Measurements from ENCODE around the gene USP43.

The USP43 gene

GRCh38 chr17:9700754-9701476 is 55.6 kb downstream of the USP43 start:
- Histone ChIP-seq H3K9me3 (replicated peaks; ENCODE audit: insufficient read depth, low read length) (no peaks in the 10 kb centered on the region), H3F3A (ENCODE audit: insufficient read depth, low read length) (no peaks in the 10 kb centered on the region), H3K4me3 (ENCODE audit: low read length) (no peak overlapping the region), H3K36me3 (replicated peaks; ENCODE audit: insufficient read depth, low read length) (no peaks in the 10 kb centered on the region), H3K9ac (ENCODE audit: low read length) (no peak overlapping the region), H3K27me3 (replicated peaks; ENCODE audit: insufficient read depth, low read length) (no peaks in the 10 kb centered on the region), H3K27ac (ENCODE audit: low read length) (no peak overlapping the region), H3K79me2 (ENCODE audit: low read length) (no peaks in the 10 kb centered on the region), H2AFZ (ENCODE audit: low read length) (no peak overlapping the region), H3K4me2 (ENCODE audit: low read depth, low read length) (no peak overlapping the region), H3K9me2 (replicated peaks; ENCODE audit: insufficient read depth, low read length) (no peaks in the 10 kb centered on the region), H4K20me1 (ENCODE audit: insufficient read depth, low read length) (no peaks in the 10 kb centered on the region), H3K4me1 (ENCODE audit: low read length) (no peaks in the 10 kb centered on the region)
- TF ChIP-seq EZH2 (optimal IDR thresholded peaks at IDR 0.05; ENCODE audit: low read depth, low read length): no peak
- TF ChIP-seq CTCF (IDR thresholded peaks at IDR 0.05; ENCODE audit: low read length): no peak
- no peak for TF ChIP-seq EZH2phosphoT487 (IDR thresholded peaks at IDR 0.05; ENCODE audit: low read length)
- no peak for DNase-seq

GRCh38 chr17:9702482-9702881 is 57.2 kb downstream of the USP43 start:
- no peaks in the 10 kb centered on the region for H4K20me1 ChIP-seq (ENCODE audit: insufficient read depth, low read length)
- no peaks in the 10 kb centered on the region for H3K79me2 ChIP-seq (ENCODE audit: low read length)
- H3K27me3 ChIP-seq (replicated peaks; ENCODE audit: insufficient read depth, low read length): no peaks in the 10 kb centered on the region
- H3K9ac ChIP-seq (ENCODE audit: low read length): no peak overlapping the region
- TF ChIP-seq CTCF (IDR thresholded peaks at IDR 0.05; ENCODE audit: low read length) (no peak), EZH2phosphoT487 (IDR thresholded peaks at IDR 0.05; ENCODE audit: low read length) (no peak), EZH2 (optimal IDR thresholded peaks at IDR 0.05; ENCODE audit: low read depth, low read length) (no peak)
- H3K9me3 ChIP-seq (replicated peaks; ENCODE audit: insufficient read depth, low read length): no peaks in the 10 kb centered on the region
- no peaks in the 10 kb centered on the region for H3K9me2 ChIP-seq (replicated peaks; ENCODE audit: insufficient read depth, low read length)
- no peak overlapping the region for H3K4me2 ChIP-seq (ENCODE audit: low read depth, low read length)
- no peaks in the 10 kb centered on the region for H3K4me1 ChIP-seq (ENCODE audit: low read length)
- H3F3A ChIP-seq (ENCODE audit: insufficient read depth, low read length): no peaks in the 10 kb centered on the region
- H3K4me3 ChIP-seq (ENCODE audit: low read length): no peak overlapping the region
- H3K27ac ChIP-seq (ENCODE audit: low read length): no peak overlapping the region
- DNase-seq: no peak
- no peak overlapping the region for H2AFZ ChIP-seq (ENCODE audit: low read length)
- H3K36me3 ChIP-seq (replicated peaks; ENCODE audit: insufficient read depth, low read length): no peaks in the 10 kb centered on the region

- Histone ChIP-seq H3K4me2 (ENCODE audit: low read depth, low read length) (no peak overlapping the region), H3K36me3 (replicated peaks; ENCODE audit: insufficient read depth, low read length) (no peaks in the 10 kb centered on the region), H3K4me1 (ENCODE audit: low read length) (no peaks in the 10 kb centered on the region), H2AFZ (ENCODE audit: low read length) (no peak overlapping the region), H3K27me3 (replicated peaks; ENCODE audit: insufficient read depth, low read length) (no peaks in the 10 kb centered on the region), H3K9me3 (replicated peaks; ENCODE audit: insufficient read depth, low read length) (no peaks in the 10 kb centered on the region), H3K9ac (ENCODE audit: low read length) (no peak overlapping the region), H3K9me2 (replicated peaks; ENCODE audit: insufficient read depth, low read length) (no peaks in the 10 kb centered on the region), H3F3A (ENCODE audit: insufficient read depth, low read length) (no peaks in the 10 kb centered on the region), H4K20me1 (ENCODE audit: insufficient read depth, low read length) (no peaks in the 10 kb centered on the region), H3K79me2 (ENCODE audit: low read length) (no peaks in the 10 kb centered on the region), H3K27ac (ENCODE audit: low read length) (no peak overlapping the region), H3K4me3 (ENCODE audit: low read length) (no peak overlapping the region)
- TF ChIP-seq CTCF (IDR thresholded peaks at IDR 0.05; ENCODE audit: low read length) (no peak), EZH2phosphoT487 (IDR thresholded peaks at IDR 0.05; ENCODE audit: low read length) (no peak), EZH2 (optimal IDR thresholded peaks at IDR 0.05; ENCODE audit: low read depth, low read length) (no peak)
- DNase-seq: no peak
Observed at GRCh38 chr17:9702914-9703780, 57.8 kb downstream of the USP43 start.

Data from MM.1S (cell line).